A549 (cell line): ENCODE data around the gene PSG5.
"Not testable (repeated sequence)": the region's sequence is repeated elsewhere in the genome, so short reads cannot be mapped to it uniquely, and the experiment has no call there.

Experiments used
- CBX2 ChIP-seq: fragments of 200-600 bp; sonication (generic); IDR thresholded peaks from 2 replicates; pipeline ENCODE4 v1.6.1; 2016; ENCODE audit warnings: low read depth, mild to moderate bottlenecking, borderline replicate concordance
- CTCF ChIP-seq: fragments of >200 bp; sonication (Bioruptor Twin); formaldehyde crosslinking; IDR thresholded peaks from 3 replicates; pipeline ENCODE4 v1.5.1; 2016
- EP300 ChIP-seq, 2 experiments: fragments of >200 bp; sonication (Bioruptor Twin); formaldehyde crosslinking; IDR thresholded peaks; 2 replicates in 1 of 2; 3 replicates in 1 of 2; pipeline ENCODE4 v1.6.1; 2016 to 2017
- JUNB ChIP-seq: fragments of >200 bp; sonication (Bioruptor Twin); formaldehyde crosslinking; IDR thresholded peaks from 2 replicates; pipeline ENCODE4 v1.6.1; 2016
- NR3C1 ChIP-seq: fragments of >200 bp; sonication (Bioruptor Twin); formaldehyde crosslinking; IDR thresholded peaks from 3 replicates; pipeline ENCODE4 v1.6.1; 2017
- PBX3 ChIP-seq: IDR thresholded peaks from 2 replicates; pipeline ENCODE4 v1.6.1; 2012
- POLR2A ChIP-seq: IDR thresholded peaks from 2 replicates; pipeline ENCODE4 v1.6.1; 2012; ENCODE audit warnings: mild to moderate bottlenecking, low read length
- RCOR1 ChIP-seq: fragments of 150-350 bp; IDR thresholded peaks from 2 replicates; pipeline ENCODE4 v1.6.1; 2014; ENCODE audit warnings: antibody characterized with exemption, low read length, low read depth
- SMC3 ChIP-seq: fragments of >200 bp; sonication (Bioruptor Twin); formaldehyde crosslinking; IDR thresholded peaks from 3 replicates; pipeline ENCODE4 v1.6.1; 2018; ENCODE audit warnings: inconsistent platforms

- not testable (repeated sequence) for TF ChIP-seq PBX3; RCOR1; CTCF; CBX2; NR3C1; JUNB; EP300 (IDR thresholded peaks at IDR 0.05); POLR2A; SMC3
These were observed 55.0 kb downstream of the PSG5 start for GRCh38 chr19:43131281-43131842.
